AG10803 (cell line): ENCODE measurements around the gene USP44.

ENCODE experiments used
- DNase-seq: peaks from one replicate; pipeline ENCODE4 v3.0.0; 2010; ENCODE audit warnings: low read depth
- H3K4me3 ChIP-seq: 2 replicates; pipeline ENCODE4 v1.5.1; 2011; ENCODE audit warnings: mild to moderate bottlenecking, low read length, control low read depth
- CTCF ChIP-seq: conservative IDR thresholded peaks from 2 replicates; pipeline ENCODE4 v1.5.1; 2011; ENCODE audit warnings: mild to moderate bottlenecking, low read length, control low read depth, inconsistent platforms

Gene USP44

GRCh38 chr12:95511977-95512376 is 39.3 kb downstream of the USP44 start:
- H3K4me3 ChIP-seq, result no peak overlapping the region
- DNase-seq, result no peak
- no peak for TF ChIP-seq CTCF

GRCh38 chr12:95509300-95509699 is 42.0 kb downstream of the USP44 start:
- no peak for DNase-seq
- H3K4me3 ChIP-seq, result no peak overlapping the region
- no peak for TF ChIP-seq CTCF

GRCh38 chr12:95506707-95507523 is 44.4 kb downstream of the USP44 start:
- no peak overlapping the region for H3K4me3 ChIP-seq
- peak; percentile 60 for DNase-seq
- no peak for TF ChIP-seq CTCF

- no peak for DNase-seq
- no peak overlapping the region for H3K4me3 ChIP-seq
- no peak for TF ChIP-seq CTCF
Observed at GRCh38 chr12:95505039-95505438, 46.2 kb downstream of the USP44 start.

- no peak for DNase-seq
- TF ChIP-seq CTCF, result no peak
Observed at GRCh38 chr12:95504140-95504539, 47.1 kb downstream of the USP44 start.

GRCh38 chr12:95499772-95500171 is 51.5 kb downstream of the USP44 start:
- no peak for DNase-seq
- no peak for TF ChIP-seq CTCF
- no peak overlapping the region for H3K4me3 ChIP-seq

More at GRCh38 chr12:95504140-95504539, 47.1 kb downstream of the USP44 start:
- no peak overlapping the region for H3K4me3 ChIP-seq

- no peak for DNase-seq
- no peak overlapping the region for H3K4me3 ChIP-seq
- no peak for TF ChIP-seq CTCF
Observed at GRCh38 chr12:95498968-95499367, 52.3 kb downstream of the USP44 start.
